HG03432 (cell line): ENCODE measurements around the gene GNRH2.
A peak's percentile ranks its signal among the peaks of the same experiment; 100 is the strongest.
"Not testable (repeated sequence)": the region's sequence is repeated elsewhere in the genome, so short reads cannot be mapped to it uniquely, and the experiment has no call there.

Experiments
- ATAC-seq: cut with Tn5 transposase; IDR thresholded peaks from one replicate; pipeline ENCODE4 v1.9.1; 2021; ENCODE audit warnings: mild to moderate bottlenecking, moderate library complexity; ENCODE audit not compliant: unreplicated experiment

The GNRH2 gene

GRCh38 chr20:3041854-3042409 lies 1.5 kb upstream of the GNRH2 start:
- no peak for ATAC-seq

DNA sequence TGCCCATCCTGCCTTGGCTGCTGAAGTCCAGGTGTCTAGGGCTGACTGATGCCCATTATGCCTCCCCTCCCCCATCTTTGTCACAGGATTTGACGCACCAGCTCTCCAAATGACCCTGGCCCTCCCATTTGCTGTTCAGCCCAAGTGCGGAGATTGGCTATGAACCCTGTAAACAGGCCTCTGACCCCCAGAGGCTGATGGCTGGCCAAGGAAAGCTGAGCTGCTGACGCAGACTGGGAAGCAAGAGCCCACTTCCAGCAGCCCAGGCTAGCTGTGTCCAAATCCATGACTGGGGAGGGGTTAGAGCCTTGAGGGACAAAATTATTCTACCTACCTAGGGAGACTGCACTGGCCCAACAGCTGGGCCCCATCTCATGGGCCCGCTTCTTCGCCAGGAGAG lies 797 bp upstream of the GNRH2 start:
- no peak for ATAC-seq

DNA sequence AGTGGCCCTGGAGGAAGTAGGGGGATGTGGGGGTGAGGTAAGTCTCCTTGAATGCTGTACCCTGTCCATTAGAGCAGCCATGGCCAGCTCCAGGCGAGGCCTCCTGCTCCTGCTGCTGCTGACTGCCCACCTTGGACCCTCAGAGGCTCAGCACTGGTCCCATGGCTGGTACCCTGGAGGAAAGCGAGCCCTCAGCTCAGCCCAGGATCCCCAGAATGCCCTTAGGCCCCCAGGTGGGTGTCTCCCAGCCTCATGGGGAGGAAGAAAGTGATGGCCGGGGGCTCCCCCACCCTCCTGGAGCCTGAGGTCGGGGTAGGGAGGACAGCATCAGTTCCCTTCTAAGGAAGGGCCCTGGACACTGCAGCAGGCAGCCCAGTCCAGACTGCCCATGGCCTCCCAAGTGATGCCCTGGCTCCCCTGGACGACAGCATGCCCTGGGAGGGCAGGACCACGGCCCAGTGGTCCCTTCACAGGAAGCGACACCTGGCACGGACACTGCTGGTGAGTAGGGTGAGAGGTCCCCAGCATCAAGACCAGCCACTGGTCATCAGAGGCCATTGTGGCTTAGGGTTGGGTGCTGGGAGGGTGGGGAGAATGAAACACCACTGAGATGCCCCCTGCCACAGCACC lies 1.0 kb downstream of the GNRH2 start:
- ATAC-seq = no peak

DNA sequence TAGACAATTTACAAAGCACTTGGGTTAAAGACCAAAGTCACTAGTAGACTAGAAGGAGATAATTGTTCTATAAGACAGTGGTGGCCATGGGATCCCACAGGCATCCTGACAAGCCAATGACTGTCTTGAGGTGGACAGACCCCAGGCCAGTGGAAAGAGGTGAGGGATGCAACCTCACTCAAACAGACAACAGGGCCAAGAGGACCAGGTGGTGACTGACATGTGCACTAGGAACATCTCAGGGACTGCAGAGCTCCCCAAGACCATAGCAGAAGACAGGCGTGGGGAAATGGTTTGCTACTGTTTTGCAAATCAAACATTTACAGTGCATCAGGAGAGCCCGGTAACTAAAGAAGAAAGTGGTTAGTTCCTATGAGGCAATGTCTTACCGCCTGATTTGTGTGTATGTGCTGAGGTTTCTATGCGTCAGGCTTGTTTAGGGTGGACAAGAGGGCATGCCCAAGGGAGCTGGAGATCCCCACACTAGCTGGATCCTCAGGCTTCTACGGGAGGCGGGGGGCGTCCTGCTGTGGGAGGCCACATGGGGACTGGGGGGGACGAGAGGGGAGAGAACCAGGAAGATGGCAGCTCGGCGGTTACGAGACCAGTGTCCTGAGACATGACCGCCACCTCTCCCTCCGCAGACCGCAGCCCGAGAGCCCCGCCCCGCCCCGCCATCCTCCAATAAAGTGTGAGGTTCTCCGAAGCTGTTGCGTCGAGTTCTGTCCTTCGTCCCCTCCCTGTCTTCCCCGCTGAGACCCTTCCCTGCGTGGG lies 1.8 kb downstream of the GNRH2 start:
- peak; percentile 46 for ATAC-seq

DNA sequence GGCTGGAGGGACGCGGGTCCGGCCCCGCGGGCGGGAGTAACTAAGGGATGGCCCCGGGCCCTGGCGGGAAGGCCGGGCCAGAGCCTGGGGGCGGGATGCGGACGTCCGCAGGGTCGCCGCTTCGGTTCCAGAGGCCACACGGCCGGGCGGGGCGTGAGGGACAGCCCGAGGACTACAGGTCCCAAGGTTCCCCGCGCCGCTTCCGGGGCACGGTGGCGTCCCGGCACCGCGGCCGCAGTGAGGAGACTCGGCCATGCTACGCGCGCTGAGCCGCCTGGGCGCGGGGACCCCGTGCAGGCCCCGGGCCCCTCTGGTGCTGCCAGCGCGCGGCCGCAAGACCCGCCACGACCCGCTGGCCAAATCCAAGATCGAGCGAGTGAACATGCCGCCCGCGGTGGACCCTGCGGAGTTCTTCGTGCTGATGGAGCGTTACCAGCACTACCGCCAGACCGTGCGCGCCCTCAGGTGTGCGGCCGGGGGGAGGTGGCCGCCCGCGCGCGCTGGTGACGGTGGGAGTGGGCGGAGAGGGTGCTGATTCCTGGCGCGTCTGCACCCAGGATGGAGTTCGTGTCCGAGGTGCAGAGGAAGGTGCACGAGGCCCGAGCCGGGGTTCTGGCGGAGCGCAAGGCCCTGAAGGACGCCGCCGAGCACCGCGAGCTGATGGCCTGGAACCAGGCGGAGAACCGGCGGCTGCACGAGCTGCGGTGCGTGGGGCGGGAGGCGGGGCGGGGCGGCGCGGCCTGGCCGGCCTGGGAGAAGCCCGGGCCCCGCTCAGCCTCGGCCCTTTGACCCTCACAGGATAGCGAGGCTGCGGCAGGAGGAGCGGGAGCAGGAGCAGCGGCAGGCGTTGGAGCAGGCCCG lies 2.6 kb downstream of the GNRH2 start, which contains the start of gene MRPS26:
TSS of gene MRPS26 (plus strand) at position 237 of the 861 bp plus-strand sequence. CDS start at position 254, 17 bp downstream.
- peak; percentile 94 for ATAC-seq

DNA sequence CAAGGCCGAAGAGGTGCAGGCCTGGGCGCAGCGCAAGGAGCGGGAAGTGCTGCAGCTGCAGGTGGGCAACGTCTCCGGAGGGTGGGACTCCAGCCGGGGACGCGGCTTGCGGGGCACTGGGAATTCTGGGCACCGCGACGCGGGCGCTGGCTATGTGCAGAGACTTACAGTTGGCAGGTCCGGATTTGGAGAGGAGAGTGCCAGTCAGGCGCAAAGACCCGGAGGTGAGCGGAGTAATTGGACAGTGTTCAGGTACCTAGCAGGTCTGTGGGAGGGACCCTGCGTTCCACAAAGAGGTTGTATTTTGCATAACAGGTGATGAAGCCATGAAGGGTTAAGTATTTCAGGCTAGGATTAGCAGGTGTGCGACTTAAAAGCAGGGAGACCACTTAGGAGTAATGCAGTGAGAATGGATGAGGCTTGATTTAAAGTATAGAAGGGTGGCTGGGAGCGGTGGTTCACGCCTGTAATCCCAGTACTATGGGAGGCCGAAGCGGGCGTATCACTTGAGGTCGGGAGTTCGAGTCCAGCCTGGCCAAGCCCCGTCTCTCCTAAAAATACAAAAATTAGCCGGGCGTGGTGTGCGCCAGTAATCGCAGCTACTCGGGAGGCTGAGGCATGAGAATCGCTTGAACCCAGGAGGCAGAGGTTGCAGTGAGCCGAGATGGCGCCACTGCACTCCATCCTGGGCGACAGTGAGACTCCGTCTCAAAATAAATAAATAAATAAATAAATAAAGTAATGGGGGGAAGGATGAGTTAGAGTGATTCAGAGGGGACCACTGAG lies 3.4 kb downstream of the GNRH2 start:
- ATAC-seq = no peak

GRCh38 chr20:3047486-3048419 lies 4.3 kb downstream of the GNRH2 start:
- no peak for ATAC-seq

DNA sequence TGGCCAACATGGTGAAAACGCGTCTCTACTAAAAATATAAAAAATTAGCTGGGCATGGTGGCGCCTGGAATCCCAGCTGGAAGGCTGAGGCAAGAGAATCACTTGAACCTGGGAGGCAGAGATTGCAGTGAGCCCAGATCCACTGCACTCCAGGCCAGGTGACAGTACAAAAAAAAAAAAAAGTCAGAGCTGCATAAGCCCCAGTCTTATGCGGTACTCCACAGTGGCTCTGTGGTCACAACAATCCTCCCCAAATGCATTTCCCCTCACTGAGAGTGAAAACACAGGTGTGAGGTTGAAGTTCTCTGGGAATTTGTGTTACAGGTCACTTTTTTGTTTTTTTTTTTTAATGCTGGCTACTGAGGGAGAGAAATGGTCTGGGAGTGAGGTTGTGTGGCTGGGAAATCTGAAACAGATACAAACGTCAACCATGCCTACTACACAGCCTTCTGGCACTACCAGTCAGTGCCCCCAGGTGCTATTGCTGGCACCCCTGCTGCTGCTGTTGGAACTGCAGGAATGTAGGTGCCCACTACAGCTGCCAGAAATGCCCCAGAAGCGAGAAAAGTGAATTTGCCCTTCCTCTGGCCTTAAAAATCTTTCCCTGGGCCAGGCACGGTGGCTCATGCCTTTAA lies 8.1 kb downstream of the GNRH2 start:
- no peak for ATAC-seq

DNA sequence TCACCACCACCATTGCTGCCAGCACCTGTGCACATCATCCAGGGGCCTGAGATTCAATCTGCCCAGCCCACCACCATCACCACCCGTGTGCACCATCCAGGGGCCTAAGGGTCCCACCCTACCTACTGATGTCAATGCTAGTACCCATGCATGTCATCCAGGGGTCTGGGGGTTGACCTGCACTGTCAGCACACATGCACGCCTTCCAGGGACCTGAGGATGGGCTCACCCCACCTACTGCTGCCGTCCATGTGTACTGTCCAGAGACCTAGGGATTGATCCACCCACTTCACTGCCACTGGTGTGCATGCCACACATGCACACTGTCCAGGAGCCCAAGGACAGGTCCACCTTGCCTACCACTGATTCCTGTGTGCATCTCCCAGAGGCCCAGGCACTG lies 16.1 kb downstream of the GNRH2 start:
- no peak for ATAC-seq

DNA sequence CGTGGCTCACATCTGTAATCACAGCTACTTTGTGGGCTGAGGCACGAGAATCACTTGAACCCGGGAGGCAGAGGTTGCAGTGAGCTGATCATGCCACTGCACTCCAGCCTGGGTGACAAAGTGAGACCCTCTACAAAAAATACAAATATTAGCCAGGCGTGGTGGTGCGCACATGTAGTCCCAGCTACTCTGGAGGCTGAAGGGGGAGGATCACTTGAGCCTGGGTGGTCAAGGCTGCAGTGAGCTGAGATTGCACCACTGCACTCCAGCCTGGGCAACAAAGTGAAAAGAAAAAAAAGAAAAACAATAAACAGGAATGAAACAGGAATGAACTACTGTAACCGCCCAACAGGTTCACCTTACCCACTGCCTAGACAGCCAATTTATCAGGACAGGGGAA lies 20.7 kb downstream of the GNRH2 start:
- not testable (repeated sequence) for ATAC-seq

DNA sequence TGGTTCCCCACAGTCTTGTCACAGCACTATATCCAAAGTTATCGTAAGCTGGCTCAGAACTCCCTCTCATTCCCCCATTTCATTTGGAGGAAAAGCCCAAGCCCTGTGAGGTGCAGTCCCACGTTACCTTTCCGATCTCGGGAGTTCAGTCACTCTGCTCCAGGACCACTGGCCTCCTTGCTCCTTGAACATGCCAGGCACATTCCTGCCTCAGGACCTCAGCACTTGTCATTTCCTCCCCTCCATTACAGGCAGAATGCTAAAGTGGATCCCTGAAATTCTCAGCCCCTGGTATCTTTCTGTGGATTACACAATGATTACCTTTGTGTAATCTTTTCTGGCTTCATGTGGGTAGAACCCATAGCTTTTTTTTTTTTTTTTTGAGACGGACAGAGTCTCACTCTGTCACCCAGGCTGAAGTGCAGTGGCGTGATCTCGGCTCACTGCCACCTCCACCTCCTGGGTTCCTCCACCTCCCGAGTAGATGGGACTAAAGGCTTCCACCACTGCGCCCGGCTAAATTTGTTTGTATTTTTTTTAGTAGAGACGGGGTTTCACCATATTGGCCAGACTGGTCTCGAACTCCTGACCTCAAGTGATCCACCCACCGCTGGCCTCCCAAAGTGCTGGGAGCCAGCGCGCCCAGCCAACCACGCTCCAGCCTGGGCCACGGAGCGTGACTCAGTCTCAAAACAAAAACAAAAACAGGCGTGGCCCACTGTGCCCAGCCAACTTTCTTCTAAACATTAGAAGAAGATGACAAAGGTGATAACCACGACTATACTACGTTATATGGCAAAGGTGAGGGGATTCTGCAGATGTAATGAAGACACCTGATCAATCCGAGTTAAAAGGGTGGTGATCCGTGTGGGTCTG lies 24.0 kb downstream of the GNRH2 start:
- ATAC-seq = no peak

DNA sequence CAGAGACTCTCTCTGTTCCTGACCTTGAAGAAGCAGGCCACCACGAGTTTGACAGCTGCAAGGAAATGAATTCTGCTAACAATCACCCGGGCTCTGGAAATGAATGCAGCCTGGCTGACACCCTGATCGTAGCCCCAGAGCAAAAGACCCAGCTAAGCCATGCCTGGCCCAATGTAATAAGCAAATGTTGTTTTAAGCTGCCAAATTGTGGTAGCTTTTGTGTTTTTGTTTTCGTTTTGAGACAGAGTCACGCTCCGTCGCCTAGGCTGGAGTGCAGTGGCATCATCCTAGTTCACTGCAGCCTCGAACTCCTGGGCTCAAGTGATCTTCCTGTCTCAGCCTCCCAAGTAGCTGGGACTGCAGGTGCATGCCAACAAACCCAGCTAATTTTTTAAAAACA lies 24.7 kb downstream of the GNRH2 start:
- no peak for ATAC-seq

GRCh38 chr20:3068986-3069900 lies 25.8 kb downstream of the GNRH2 start:
- no peak for ATAC-seq

DNA sequence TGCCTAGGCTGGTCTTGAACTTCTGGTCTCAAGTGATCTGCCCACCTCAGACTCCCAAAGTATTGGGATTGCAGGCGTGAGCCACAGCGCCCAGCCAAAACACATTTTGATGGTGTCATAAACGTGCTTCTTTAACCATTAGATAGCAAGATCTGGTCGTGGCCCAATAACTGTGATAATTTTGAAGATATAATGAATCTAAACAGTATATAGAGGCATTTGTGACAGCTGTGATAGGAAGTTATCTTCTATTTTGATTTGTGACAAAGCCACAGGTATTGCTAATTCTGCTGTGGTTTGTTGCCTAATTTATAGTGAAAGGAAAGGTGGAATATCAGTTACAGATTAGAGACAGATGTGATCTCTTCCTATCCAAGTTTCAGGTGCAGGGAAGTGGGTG lies 27.3 kb downstream of the GNRH2 start:
- ATAC-seq = no peak

DNA sequence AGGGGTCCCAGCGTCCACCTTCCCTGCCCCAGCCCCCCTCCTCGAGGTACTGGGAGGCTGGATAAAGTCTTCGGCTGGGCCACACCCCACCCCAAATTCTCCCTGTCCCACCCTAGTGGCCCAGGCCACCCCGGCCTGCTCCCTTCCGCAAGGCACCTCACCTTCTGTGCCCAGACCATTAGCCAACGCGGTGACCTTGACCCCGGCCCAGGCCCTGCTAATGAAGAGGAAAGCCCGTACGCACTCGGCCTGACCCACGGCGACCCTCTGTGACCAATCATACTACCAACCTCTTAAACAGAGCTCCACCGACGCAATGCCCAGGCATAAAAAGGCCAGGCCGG lies 27.8 kb downstream of the GNRH2 start:
- no peak for ATAC-seq

DNA sequence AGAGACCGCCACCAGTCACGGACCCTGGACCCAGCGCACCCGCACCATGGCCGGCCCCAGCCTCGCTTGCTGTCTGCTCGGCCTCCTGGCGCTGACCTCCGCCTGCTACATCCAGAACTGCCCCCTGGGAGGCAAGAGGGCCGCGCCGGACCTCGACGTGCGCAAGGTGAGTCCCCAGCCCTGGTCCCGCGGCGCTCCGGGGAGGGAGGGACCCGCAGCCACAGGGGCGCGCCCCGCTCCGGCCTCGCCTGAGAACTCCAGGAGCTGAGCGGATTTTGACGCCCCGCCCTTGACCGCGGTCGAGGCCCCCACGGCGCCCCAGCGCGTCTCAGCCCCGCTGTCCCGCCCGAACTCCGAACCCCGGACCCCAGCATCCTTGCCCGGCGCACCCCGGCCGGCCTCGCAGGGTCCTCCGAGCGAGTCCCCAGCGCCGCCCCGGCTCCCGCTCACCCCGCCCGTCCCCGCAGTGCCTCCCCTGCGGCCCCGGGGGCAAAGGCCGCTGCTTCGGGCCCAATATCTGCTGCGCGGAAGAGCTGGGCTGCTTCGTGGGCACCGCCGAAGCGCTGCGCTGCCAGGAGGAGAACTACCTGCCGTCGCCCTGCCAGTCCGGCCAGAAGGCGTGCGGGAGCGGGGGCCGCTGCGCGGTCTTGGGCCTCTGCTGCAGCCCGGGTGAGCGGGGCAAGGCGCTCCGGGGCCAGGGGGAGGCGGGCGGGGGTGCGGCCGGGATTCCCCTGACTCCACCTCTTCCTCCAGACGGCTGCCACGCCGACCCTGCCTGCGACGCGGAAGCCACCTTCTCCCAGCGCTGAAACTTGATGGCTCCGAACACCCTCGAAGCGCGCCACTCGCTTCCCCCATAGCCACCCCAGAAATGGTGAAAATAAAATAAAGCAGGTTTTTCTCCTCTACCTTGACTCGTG lies 28.4 kb downstream of the GNRH2 start, which contains the start of gene OXT:
TSS of gene OXT (plus strand) at position 11 of the 920 bp plus-strand sequence. CDS start at position 47, 36 bp downstream.
- ATAC-seq = no peak
